Prostate gland (tissue), 2 donors: ENCODE data around the gene CHST12. TPM values are rescaled to one million over a fixed set of nuclear protein-coding genes. Genes with fewer than 3 reads are reported as not detected.

Experiments
- DNase-seq: peaks from one replicate; pipeline ENCODE4 v3.0.0-alpha.2; 2019; ENCODE audit warnings: low spot score
- H3K27ac ChIP-seq, 2 donors: fragments of 200-600 bp; sonication (generic); 2 replicates each; pipeline ENCODE4 v1.5.1; 2017 to 2019
- H3K27me3 ChIP-seq: fragments of 200-600 bp; sonication (generic); replicated peaks from 2 replicates; pipeline ENCODE4 v1.5.1; 2019; ENCODE audit not compliant: insufficient read depth
- H3K36me3 ChIP-seq, 2 donors: fragments of 200-600 bp; sonication (generic); 1 replicate in 1 of 2; 2 replicates in 1 of 2; pipeline versions ENCODE4 v1.5.1 to v1.8.1; 2017 to 2019
- H3K4me1 ChIP-seq: fragments of 200-600 bp; sonication (generic); replicated peaks from 2 replicates; pipeline ENCODE4 v1.5.1; 2019
- H3K4me3 ChIP-seq, 2 donors: fragments of 200-600 bp; sonication (generic); 2 replicates each; pipeline ENCODE4 v1.5.1; 2017 to 2019
- H3K9me3 ChIP-seq: fragments of 200-600 bp; sonication (generic); 2 replicates; pipeline ENCODE4 v1.5.1; 2017
- CTCF ChIP-seq, 4 experiments: fragments of 200-600 bp in 2 of 4; fragments of 450-650 bp in 2 of 4; sonication (generic) in 2 of 4; IDR thresholded peaks; 1 replicate in 3 of 4; 2 replicates in 1 of 4; pipeline ENCODE4 v1.5.1; 2016 to 2019; ENCODE audit warnings: antibody characterized with exemption in 4 of 4, mild to moderate bottlenecking in 2 of 4, moderate library complexity in 2 of 4
- POLR2A ChIP-seq: fragments of 450-650 bp; IDR thresholded peaks from one replicate; pipeline ENCODE4 v1.6.1; 2016; ENCODE audit warnings: antibody characterized with exemption, mild to moderate bottlenecking
- POLR2AphosphoS5 ChIP-seq: sonication (generic); formaldehyde crosslinking; IDR thresholded peaks from one replicate; pipeline ENCODE4 v1.6.1; 2017; ENCODE audit warnings: antibody characterized with exemption
- WGBS: methylation state at CpG from one replicate; pipeline ENCODE4 v1.1.5; 2018; 5-methylcytosine and 5-hydroxymethylcytosine counted together
- intact Hi-C: fragments of 100-400 bp; cut with DNase I; formaldehyde crosslinking; loops from one replicate; pipeline ENCODE4 v1.14.2; 2022
- total RNA-seq, 2 donors: library from RNA; depleted of rRNA; stranded (reverse); fragments of >200 nt; gene quantifications; one replicate each; pipeline ENCODE4 v1.1.0, GENCODE V29; 2016

Gene CHST12
- total RNA-seq = 10 to 100 TPM; 22.4 to 36.1 TPM

- TF ChIP-seq CTCF (IDR thresholded peaks at IDR 0.05) (no peak), POLR2A (peak; percentile 34), POLR2AphosphoS5 (peak; percentile 83)
- DNase-seq = peak; percentile 94
- peaks cover 8% of the 10 kb centered on the region for H3K4me1 ChIP-seq
- WGBS = 2% methylated on average over 57 of the region's 89 CpGs
- intact Hi-C loops = loop anchor here (5.0 kb wide), 1 partner anchor 51 kb away; the partner anchor contains the start of gene EIF3B
- no peaks in the 10 kb centered on the region for H3K36me3 ChIP-seq
- H3K27me3 ChIP-seq = no peaks in the 10 kb centered on the region
- H3K4me3 ChIP-seq = peak within 1 kb of the TSS; percentile 89 to 99
- no peaks in the 10 kb centered on the region for H3K9me3 ChIP-seq
- peak within 1 kb of the TSS; percentile 78 to 83 for H3K27ac ChIP-seq
These were observed at the start of gene CHST12 for GRCh38 chr7:2403014-2403717. Gene CHST12, plus strand, starts transcription at chr7:2403611. Its CDS starts 29,029 bp downstream, at chr7:2432640.

GRCh38 chr7:2353936-2354185 is 49.5 kb upstream of the CHST12 start:
- Histone ChIP-seq H3K36me3 (no peaks in the 10 kb centered on the region), H3K4me1 (peaks cover 5% of the 10 kb centered on the region), H3K27me3 (no peaks in the 10 kb centered on the region), H3K9me3 (no peaks in the 10 kb centered on the region), H3K27ac (peak overlapping the region; percentile 99), H3K4me3 (peak overlapping the region; percentile 92 to 97)
- intact Hi-C loops = loop anchor here (5.0 to 10.0 kb wide), 2 partner anchors 48 to 779 kb away; partner anchors contain the start of genes CHST12 and PSMG3
- WGBS = under 1% methylated on average over 23 of the region's 26 CpGs
- TF ChIP-seq POLR2A (no peak), POLR2AphosphoS5 (peak; percentile 69)
- DNase-seq = peak; percentile 85

GRCh38 chr7:2354186-2354938 is 49.0 kb upstream of the CHST12 start, which contains the start of gene EIF3B:
Gene EIF3B, plus strand, starts transcription at chr7:2354827. Its CDS starts 95 bp downstream, at chr7:2354922.
- peak; percentile 76 for DNase-seq
- no peaks in the 10 kb centered on the region for H3K9me3 ChIP-seq
- H3K36me3 ChIP-seq = no peaks in the 10 kb centered on the region
- intact Hi-C loops = loop anchor here (5.0 to 10.0 kb wide), 2 partner anchors 48 to 780 kb away; partner anchors contain the start of genes CHST12 and PSMG3
- WGBS = under 1% methylated on average over 38 of the region's 55 CpGs
- peak; percentile 24 for TF ChIP-seq POLR2A
- TF ChIP-seq POLR2AphosphoS5 = peak; percentile 79
- peak in 2 of 4 experiments; percentile 12 to 29 for TF ChIP-seq CTCF (IDR thresholded peaks at IDR 0.05)
- no peaks in the 10 kb centered on the region for H3K27me3 ChIP-seq
- H3K27ac ChIP-seq = peak within 1 kb of the TSS; percentile 99
- peaks cover 5% of the 10 kb centered on the region for H3K4me1 ChIP-seq
- H3K4me3 ChIP-seq = peak within 1 kb of the TSS; percentile 92 to 97

GRCh38 chr7:2354939-2355704 is 48.3 kb upstream of the CHST12 start:
- H3K36me3 ChIP-seq = no peaks in the 10 kb centered on the region
- H3K4me3 ChIP-seq = peak overlapping the region; percentile 92 to 97
- H3K4me1 ChIP-seq = peaks cover 5% of the 10 kb centered on the region
- H3K9me3 ChIP-seq = no peaks in the 10 kb centered on the region
- DNase-seq = no peak
- peak overlapping the region; percentile 99 for H3K27ac ChIP-seq
- under 1% methylated on average over 55 of the region's 92 CpGs for WGBS
- H3K27me3 ChIP-seq = no peaks in the 10 kb centered on the region
- no peak for TF ChIP-seq POLR2A
- TF ChIP-seq POLR2AphosphoS5 = no peak
- TF ChIP-seq CTCF (IDR thresholded peaks at IDR 0.05) = no peak
- intact Hi-C loops = loop anchor here (5.0 to 10.0 kb wide), 2 partner anchors 47 to 780 kb away; partner anchors contain the start of genes CHST12 and PSMG3

GRCh38 chr7:2355705-2356008 is 47.8 kb upstream of the CHST12 start:
- intact Hi-C loops = loop anchor here (10.0 kb wide), 1 partner anchor 781 kb away; the partner anchor contains the start of gene PSMG3
- 5% methylated on average over 9 of the region's 9 CpGs for WGBS
- DNase-seq = no peak
- peak overlapping the region; percentile 92 to 97 for H3K4me3 ChIP-seq
- TF ChIP-seq CTCF (IDR thresholded peaks at IDR 0.05) = no peak
- TF ChIP-seq POLR2A = no peak
- no peak for TF ChIP-seq POLR2AphosphoS5
- H3K27me3 ChIP-seq = no peaks in the 10 kb centered on the region
- no peaks in the 10 kb centered on the region for H3K36me3 ChIP-seq
- peaks cover 5% of the 10 kb centered on the region for H3K4me1 ChIP-seq
- H3K27ac ChIP-seq = peak overlapping the region; percentile 99
- no peaks in the 10 kb centered on the region for H3K9me3 ChIP-seq
